Epithelial cell of esophagus (primary cell): ENCODE measurements around the gene NOD2.

Experiments used
- DNase-seq: peaks from one replicate; pipeline ENCODE4 v3.0.0; 2010; ENCODE audit warnings: low read depth
- H3K4me3 ChIP-seq: 2 replicates; pipeline ENCODE4 v1.5.1; 2011; ENCODE audit warnings: mild to moderate bottlenecking, low read length, control low read depth
- CTCF ChIP-seq: IDR thresholded peaks from 2 replicates; pipeline ENCODE4 v1.5.1; 2011; ENCODE audit warnings: low read depth, mild to moderate bottlenecking, low read length, control low read depth, inconsistent platforms; ENCODE audit not compliant: insufficient read depth; ENCODE audit errors: missing control alignments

Gene NOD2

GRCh38 chr16:50652836-50653425, 40.5 kb upstream of the NOD2 start:
- TF ChIP-seq CTCF: no peak
- H3K4me3 ChIP-seq: no peak overlapping the region
- DNase-seq: no peak

GRCh38 chr16:50653633-50654519, 39.5 kb upstream of the NOD2 start:
- no peak for TF ChIP-seq CTCF
- no peak overlapping the region for H3K4me3 ChIP-seq

GRCh38 chr16:50655558-50656055, 37.8 kb upstream of the NOD2 start:
- no peak overlapping the region for H3K4me3 ChIP-seq
- no peak for DNase-seq
- no peak for TF ChIP-seq CTCF

More at GRCh38 chr16:50653633-50654519, 39.5 kb upstream of the NOD2 start:
- DNase-seq: no peak

GRCh38 chr16:50657241-50657640, 36.2 kb upstream of the NOD2 start:
- DNase-seq: no peak

GRCh38 chr16:50659806-50660205, 33.6 kb upstream of the NOD2 start:
- no peak for DNase-seq
- TF ChIP-seq CTCF: no peak
- no peak overlapping the region for H3K4me3 ChIP-seq

More at GRCh38 chr16:50657241-50657640, 36.2 kb upstream of the NOD2 start:
- H3K4me3 ChIP-seq: no peak overlapping the region
- no peak for TF ChIP-seq CTCF

- no peak for DNase-seq
- H3K4me3 ChIP-seq: no peak overlapping the region
- TF ChIP-seq CTCF: no peak
Measured at GRCh38 chr16:50662306-50662940, 31.0 kb upstream of the NOD2 start.
